Stimulated activated CD4-positive, alpha-beta T cell treated with anti-CD3 and anti-CD28 coated beads, Interleukin-12 subunit alpha, Interleukin-12 subunit beta, amount 100 ng/mL, for 4 hours (primary cell): ENCODE measurements around the gene CD180.

Source experiments
- DNase-seq: peaks from one replicate; pipeline ENCODE4 v3.0.0-alpha.2; 2020

Gene CD180

DNA sequence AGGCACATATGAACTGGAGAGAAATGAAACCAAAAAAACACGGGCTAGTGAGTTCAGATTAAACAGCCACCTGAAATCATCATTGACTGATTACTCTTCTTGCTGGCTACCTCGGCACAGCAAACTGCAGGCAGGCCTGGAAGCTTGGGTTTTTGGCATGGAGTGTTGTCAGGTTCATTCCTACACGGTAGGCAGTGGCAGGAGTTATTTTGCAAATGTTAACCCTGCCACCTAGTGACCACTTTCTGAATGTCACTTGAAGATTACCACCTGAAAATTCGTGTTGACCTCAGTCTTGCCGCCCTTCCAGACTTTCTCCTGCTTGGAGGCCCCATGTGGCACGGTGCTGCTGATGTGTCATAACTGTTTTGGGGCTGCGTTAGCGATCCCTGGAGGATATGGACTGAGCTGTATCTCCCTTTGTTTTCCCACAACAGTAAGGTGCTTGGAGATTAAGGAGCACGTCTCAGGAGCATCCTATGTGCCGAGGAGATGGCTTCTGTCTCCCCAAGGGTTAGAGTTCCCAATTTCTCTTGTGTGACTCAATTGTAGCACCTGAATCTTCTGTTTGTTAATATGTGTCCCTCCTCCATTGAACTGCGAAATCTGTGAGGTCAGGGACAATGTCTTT, 12.7 kb upstream of the CD180 start:
- peak; percentile 29 for DNase-seq

DNA sequence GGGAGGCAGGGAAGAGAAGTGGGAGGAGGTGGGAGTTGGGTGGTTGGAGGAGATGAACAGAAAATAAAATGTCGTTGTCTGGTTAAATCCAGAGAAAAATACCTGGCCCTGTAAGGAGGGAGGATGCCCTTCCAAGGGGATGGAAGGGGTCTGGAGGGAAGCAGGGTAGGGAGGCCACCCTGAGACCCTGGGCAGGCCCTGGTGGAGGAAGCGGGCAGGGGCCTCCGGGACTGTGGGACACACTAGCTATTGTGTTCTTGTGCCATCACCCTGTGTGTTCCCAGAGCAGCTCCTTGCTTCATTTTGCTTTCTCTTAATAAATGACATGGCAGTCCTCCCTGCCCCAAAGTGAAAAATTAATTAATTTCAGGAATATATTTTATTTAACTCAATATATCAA, 11.8 kb upstream of the CD180 start:
- DNase-seq = no peak

GRCh38 chr5:67206929-67207328, 10.3 kb upstream of the CD180 start:
- peak; percentile 66 for DNase-seq

DNA sequence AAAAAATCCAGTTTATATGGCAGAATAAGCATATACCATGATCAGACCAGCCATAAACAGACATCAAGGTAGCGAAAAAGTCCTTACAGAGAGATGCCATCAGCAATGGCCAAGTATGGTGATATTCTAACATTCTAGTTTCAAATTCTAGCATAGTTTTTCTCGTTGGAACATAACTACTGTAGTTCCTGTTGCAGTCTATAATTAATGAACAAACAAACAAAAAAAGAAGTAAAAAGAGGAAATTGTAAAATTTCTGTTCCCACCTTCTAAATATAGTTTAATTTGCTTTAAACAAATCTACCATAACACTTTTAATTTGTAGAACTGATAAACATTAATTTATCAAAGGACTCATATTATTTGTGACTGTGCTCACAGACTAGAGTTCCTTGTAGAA, 9.9 kb upstream of the CD180 start:
- no peak for DNase-seq

DNA sequence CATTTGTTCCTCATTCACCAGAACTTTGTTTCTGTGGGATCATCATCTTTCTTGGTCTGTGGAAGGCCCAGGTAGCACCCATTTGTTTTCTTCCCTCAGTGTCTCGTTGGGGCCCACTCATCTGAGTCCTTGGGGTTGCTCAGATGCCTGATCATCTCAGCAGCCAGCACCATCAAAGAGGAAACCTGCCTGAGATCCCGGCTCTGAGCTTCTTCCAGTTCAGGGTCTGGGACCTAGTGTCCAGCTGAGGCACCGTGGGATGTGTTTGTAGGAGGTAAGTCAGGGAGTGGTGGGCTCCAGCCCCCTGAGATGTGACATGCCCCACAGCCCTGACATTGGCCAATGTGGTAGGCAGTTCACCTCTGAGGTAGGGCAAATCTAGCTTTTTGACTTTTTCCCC, 9.4 kb upstream of the CD180 start:
- no peak for DNase-seq

GRCh38 chr5:67204821-67205220, 8.2 kb upstream of the CD180 start:
- DNase-seq = no peak

DNA sequence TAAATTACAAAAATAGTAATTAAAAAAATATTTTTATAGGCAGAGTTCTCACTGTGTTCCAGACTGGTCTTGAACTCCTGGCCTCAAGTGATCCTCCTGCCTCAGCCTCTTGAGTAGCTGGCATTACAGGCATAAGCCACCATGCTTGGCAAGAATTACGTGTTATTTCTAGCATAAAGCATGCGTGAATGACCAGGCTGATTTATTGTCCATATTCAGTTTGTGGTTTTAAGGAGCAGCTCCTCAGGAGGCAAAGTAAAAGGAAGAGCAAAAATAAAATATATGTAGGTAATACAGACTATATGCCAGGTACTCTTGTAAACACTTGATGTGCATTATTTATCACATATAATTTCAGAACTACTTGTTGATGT, 7.1 kb upstream of the CD180 start:
- no peak for DNase-seq

- DNase-seq = no peak
Measured at GRCh38 chr5:67202828-67203227, 6.2 kb upstream of the CD180 start.

DNA sequence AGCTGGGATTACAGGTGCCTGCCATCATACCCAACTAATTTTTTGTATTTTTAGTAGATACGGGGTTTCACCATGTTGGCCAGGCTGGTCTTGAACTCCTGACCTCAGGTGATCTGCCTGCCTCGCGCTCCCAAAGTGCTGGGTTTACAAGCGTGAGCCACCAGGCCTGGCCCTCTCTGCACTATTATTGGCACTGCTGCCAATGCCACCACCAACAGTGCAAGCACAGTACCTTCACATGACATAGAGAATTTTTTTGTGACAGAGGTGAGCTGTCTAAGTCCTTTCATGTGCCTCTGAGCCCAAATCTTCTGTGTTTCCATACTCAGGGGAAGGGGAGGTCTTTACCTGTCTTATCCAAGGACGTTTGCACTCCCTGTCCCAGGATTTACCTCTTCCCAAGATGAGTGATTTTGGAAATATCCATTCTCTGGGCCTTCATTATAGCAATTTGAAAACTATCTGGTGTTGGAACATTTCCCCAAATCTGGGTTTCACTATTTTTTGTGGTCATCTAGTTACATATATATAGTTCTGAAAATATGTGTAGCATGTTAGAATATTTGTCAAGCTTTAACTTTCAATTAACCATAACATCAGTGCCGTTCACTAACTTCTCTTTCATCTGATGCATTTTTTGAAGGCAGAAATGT, 5.4 kb upstream of the CD180 start:
- DNase-seq = no peak

DNA sequence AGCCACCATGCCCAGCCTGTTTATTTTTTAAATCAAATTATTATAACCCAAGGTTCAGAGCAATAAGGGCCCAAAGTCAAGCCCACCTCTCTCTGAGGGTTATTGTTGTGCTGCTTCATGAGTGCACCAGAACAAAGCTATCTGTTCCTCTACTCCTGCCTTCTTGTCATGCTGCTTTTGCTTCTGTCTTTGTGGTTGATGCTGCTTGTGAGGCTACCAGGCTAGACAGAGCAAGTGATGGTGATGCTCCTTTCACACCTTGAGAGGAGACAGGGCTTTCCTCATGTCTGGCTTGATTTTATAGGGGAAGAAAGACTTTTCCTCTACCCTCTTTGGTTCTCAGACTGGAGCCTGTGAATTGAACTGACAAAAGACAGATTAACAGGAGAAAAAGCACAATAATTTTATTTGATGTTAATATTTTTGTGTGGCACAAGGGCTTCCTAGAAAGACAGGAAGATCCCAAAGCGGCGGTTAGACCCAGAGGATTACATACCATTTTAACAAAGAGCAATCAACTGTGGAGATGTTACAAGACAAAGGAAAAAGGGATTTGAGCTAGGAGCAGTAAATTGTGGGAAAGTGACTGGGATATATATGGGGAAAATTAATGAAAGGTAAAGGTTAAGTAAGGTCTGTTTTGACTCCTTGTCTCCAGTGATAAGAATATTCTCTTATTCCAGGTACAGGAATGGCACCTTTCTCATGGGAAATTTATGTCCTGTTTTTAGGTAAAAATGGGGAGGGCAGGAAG, 4.4 kb upstream of the CD180 start:
- no peak for DNase-seq

DNA sequence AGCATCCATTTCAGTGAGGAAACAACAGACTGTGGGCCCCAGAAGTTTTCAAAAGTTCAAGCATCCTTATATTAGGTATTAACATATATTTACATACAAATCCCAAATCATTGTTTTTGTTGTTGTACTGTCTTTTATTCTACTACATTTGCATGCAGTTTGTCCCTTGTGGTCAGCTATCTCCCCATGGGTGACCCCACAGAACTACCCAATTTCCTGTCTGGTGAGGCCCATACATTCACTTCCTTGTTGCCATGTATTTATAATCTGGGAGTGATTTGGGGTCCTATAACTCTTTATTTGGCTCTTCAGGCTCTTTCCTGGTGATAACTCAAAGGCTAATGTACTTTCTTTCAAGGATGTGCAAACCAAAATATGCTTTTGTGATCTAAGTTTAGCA, 3.3 kb upstream of the CD180 start:
- DNase-seq = no peak

DNA sequence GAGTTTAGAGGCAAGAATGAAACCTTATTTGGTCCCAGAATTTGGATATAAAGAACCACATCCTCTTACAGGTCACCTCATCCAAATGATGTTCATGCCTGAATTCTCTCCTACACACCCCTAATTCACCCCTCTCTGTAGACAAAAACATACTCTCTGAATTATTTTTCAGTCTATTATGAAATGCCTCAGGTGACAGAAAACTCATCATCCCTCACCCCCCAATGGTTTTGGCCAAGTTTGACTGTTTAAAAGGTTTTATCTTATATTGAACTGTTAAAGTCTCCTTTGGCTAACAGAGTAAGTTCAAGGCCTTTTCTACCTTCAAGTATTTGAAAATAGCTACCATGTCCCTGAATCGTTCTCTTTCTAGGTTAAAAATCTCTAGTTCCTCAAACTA, 2.3 kb upstream of the CD180 start:
- DNase-seq = no peak

DNA sequence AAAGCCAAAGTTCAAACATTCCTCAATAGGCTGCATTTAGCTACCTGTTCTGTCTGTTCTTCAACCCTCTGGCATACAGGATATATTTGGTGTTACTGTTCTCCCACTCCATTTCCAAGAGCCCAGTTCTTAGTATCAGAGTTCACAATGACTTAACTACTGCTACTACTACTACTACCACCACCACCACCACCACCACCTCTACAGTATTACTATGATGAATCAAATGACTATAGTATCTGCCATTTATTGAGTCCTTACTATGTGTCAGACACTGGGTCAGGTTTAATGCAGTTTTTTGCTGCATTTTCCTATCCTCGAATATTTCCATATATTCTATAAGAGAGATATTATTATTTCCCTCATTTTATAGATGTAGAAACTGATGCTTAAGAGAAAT, 937 bp upstream of the CD180 start:
- no peak for DNase-seq

- DNase-seq = no peak
Measured at GRCh38 chr5:67195406-67196275, 958 bp downstream of the CD180 start.

- DNase-seq = no peak
Measured at GRCh38 chr5:67194166-67194565, 2.4 kb downstream of the CD180 start.

- DNase-seq = no peak
Measured at GRCh38 chr5:67193439-67193807, 3.2 kb downstream of the CD180 start.

- no peak for DNase-seq
Measured at GRCh38 chr5:67192719-67193438, 3.7 kb downstream of the CD180 start.

GRCh38 chr5:67190861-67191260, 5.7 kb downstream of the CD180 start:
- DNase-seq = no peak

DNA sequence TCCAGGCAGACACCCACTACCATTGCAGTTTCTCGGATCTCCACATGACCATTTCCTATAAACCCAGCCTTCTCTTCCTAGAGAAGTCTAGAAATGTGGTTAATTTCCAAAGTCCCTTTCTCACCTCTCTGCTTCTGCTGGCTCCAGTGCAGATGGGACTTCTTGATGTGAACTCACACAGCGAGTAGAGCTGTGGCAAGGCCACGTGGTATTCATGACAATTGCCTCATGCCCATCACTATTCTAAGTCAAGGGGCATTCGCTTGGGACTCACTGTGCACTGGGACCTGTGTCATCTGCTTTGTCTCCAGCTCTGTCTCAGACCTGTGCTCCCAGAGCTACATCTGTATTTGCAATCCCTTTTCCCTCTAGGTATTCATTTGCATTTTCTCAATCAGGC, 6.2 kb downstream of the CD180 start:
- no peak for DNase-seq

DNA sequence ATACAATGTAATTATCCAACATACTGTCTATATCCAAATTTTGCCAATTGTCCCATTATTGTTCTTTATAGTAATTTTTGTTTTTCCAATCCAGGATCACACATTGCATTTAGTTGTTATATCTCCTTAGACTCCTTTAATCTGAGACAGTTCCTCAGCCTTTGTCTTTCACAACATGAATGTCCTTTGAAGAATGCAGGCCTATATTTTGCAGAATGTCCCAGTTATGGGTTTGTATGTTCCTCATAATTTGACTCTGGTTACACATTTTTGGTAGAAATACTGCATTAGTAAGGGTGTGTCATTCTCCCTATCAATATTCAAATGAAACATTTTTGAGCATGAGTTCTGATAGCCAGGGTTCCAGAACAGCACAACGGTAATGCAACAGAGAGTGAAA, 6.7 kb downstream of the CD180 start:
- DNase-seq = no peak

DNA sequence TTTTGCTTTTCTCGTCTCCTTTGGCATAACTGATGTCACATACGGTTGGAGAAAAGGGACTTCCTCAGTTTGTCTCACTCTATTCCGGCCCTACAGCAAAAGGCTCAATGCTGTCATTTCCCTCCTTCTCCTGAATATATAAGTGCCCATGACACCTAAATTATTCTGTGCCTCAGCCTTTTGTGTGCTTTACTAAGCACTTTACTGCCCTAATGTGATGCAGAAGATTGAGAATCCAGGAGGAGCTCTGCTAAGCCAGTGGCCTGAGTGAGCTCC, 7.6 kb downstream of the CD180 start:
- DNase-seq = no peak

GRCh38 chr5:67188274-67189078, 8.1 kb downstream of the CD180 start:
- no peak for DNase-seq
